HG03280 (cell line): Measurements from ENCODE around the gene KIF26B.

ENCODE experiments used
- ATAC-seq: cut with Tn5 transposase; IDR thresholded peaks from one replicate; pipeline ENCODE4 v1.9.1; 2021; ENCODE audit warnings: mild to moderate bottlenecking, moderate library complexity; ENCODE audit not compliant: unreplicated experiment

KIF26B gene

GRCh38 chr1:245168906-245169305 is 14.1 kb downstream of the KIF26B start:
- ATAC-seq, result no peak

GRCh38 chr1:245169376-245169775 is 14.6 kb downstream of the KIF26B start:
- no peak for ATAC-seq

- no peak for ATAC-seq
Observed at GRCh38 chr1:245172026-245172425, 17.2 kb downstream of the KIF26B start.

- ATAC-seq, result no peak
Observed at GRCh38 chr1:245172829-245173228, 18.0 kb downstream of the KIF26B start.

- ATAC-seq, result no peak
Observed at GRCh38 chr1:245173446-245174211, 18.8 kb downstream of the KIF26B start.

- ATAC-seq, result no peak
Observed at GRCh38 chr1:245177071-245177900, 22.5 kb downstream of the KIF26B start.

- ATAC-seq, result no peak
Observed at GRCh38 chr1:245179706-245180105, 24.9 kb downstream of the KIF26B start.

GRCh38 chr1:245180496-245181157 is 25.8 kb downstream of the KIF26B start:
- no peak for ATAC-seq

GRCh38 chr1:245181158-245181517 is 26.4 kb downstream of the KIF26B start:
- ATAC-seq, result no peak

- no peak for ATAC-seq
Observed at GRCh38 chr1:245182028-245182427, 27.2 kb downstream of the KIF26B start.

- ATAC-seq, result no peak
Observed at GRCh38 chr1:245183429-245183828, 28.6 kb downstream of the KIF26B start.

GRCh38 chr1:245184779-245185178 is 30.0 kb downstream of the KIF26B start:
- no peak for ATAC-seq

- ATAC-seq, result no peak
Observed at GRCh38 chr1:245188403-245188802, 33.6 kb downstream of the KIF26B start.

GRCh38 chr1:245195398-245195797 is 40.6 kb downstream of the KIF26B start:
- no peak for ATAC-seq

GRCh38 chr1:245197121-245197520 is 42.3 kb downstream of the KIF26B start:
- ATAC-seq, result no peak

- ATAC-seq, result no peak
Observed at GRCh38 chr1:245197911-245198379, 43.2 kb downstream of the KIF26B start.

- ATAC-seq, result no peak
Observed at GRCh38 chr1:245198748-245199516, 44.1 kb downstream of the KIF26B start.

- no peak for ATAC-seq
Observed at GRCh38 chr1:245200146-245200545, 45.4 kb downstream of the KIF26B start.

GRCh38 chr1:245201201-245201600 is 46.4 kb downstream of the KIF26B start:
- no peak for ATAC-seq

- ATAC-seq, result no peak
Observed at GRCh38 chr1:245201827-245202226, 47.0 kb downstream of the KIF26B start.

GRCh38 chr1:245205396-245205795 is 50.6 kb downstream of the KIF26B start:
- ATAC-seq, result no peak
